Trophoblast cell (in vitro differentiated cells and primary cell): ENCODE data around the gene PACS2.
A peak's percentile ranks its signal among the peaks of the same experiment; 100 is the strongest.

ENCODE experiments used
- DNase-seq, 2 donors: peaks; one replicate each; pipeline ENCODE4 v3.0.0-alpha.2; 2016
- H2AFZ ChIP-seq: 2 replicates; pipeline ENCODE4 v1.6.1; 2013; ENCODE audit warnings: low read length, moderate library complexity, mild to moderate bottlenecking; ENCODE audit not compliant: insufficient read depth, poor library complexity
- H2AK5ac ChIP-seq: 2 replicates; pipeline ENCODE4 v1.6.1; 2013; ENCODE audit warnings: mild to moderate bottlenecking, low read length
- H2BK120ac ChIP-seq: 2 replicates; pipeline ENCODE4 v1.6.1; 2013; ENCODE audit warnings: low read length, mild to moderate bottlenecking, moderate library complexity; ENCODE audit not compliant: insufficient read depth, poor library complexity
- H2BK12ac ChIP-seq: 2 replicates; pipeline ENCODE4 v1.6.1; 2013; ENCODE audit warnings: mild to moderate bottlenecking, low read length, moderate library complexity
- H2BK5ac ChIP-seq: 2 replicates; pipeline ENCODE4 v1.6.1; 2013; ENCODE audit warnings: low read length, low read depth, moderate library complexity, mild to moderate bottlenecking; ENCODE audit not compliant: poor library complexity
- H3K14ac ChIP-seq: 2 replicates; pipeline ENCODE4 v1.6.1; 2013; ENCODE audit warnings: mild to moderate bottlenecking, low read length
- H3K18ac ChIP-seq: 2 replicates; pipeline ENCODE4 v1.6.1; 2013; ENCODE audit warnings: mild to moderate bottlenecking, low read length
- H3K23ac ChIP-seq: 2 replicates; pipeline ENCODE4 v1.6.1; 2013; ENCODE audit warnings: low read length
- H3K27ac ChIP-seq: 2 replicates; pipeline ENCODE4 v1.5.1; 2013; ENCODE audit warnings: low read depth, mild to moderate bottlenecking, inconsistent platforms, low read length, moderate library complexity
- H3K27me3 ChIP-seq: 2 replicates; pipeline ENCODE4 v1.6.1; 2013; ENCODE audit warnings: inconsistent platforms, mild to moderate bottlenecking, low read length, moderate library complexity; ENCODE audit not compliant: insufficient read depth
- H3K36me3 ChIP-seq, 2 experiments: 1 replicate in 1 of 2; 2 replicates in 1 of 2; pipeline ENCODE4 v1.6.1; 2013; ENCODE audit warnings: low read length in 2 of 2, mild to moderate bottlenecking in 2 of 2, moderate library complexity in 1 of 2; ENCODE audit not compliant: insufficient read depth in 2 of 2, control insufficient read depth in 1 of 2
- H3K4ac ChIP-seq: 2 replicates; pipeline ENCODE4 v1.6.1; 2013; ENCODE audit warnings: low read depth, mild to moderate bottlenecking, low read length, moderate library complexity
- H3K4me1 ChIP-seq, 2 experiments: 1 replicate in 1 of 2; 2 replicates in 1 of 2; pipeline ENCODE4 v1.6.1; 2013; ENCODE audit warnings: low read length in 2 of 2, mild to moderate bottlenecking in 2 of 2, moderate library complexity in 1 of 2; ENCODE audit not compliant: insufficient read depth in 2 of 2, control insufficient read depth in 1 of 2
- H3K4me2 ChIP-seq: 2 replicates; pipeline ENCODE4 v1.6.1; 2013; ENCODE audit warnings: inconsistent platforms, mild to moderate bottlenecking, low read length, moderate library complexity
- H3K4me3 ChIP-seq: 2 replicates; pipeline ENCODE4 v1.5.1; 2013; ENCODE audit warnings: mild to moderate bottlenecking, low read depth, low read length, inconsistent platforms
- H3K79me1 ChIP-seq: one replicate; pipeline ENCODE4 v1.6.1; 2013; ENCODE audit warnings: low read length
- H3K79me2 ChIP-seq: 2 replicates; pipeline ENCODE4 v1.6.1; 2013; ENCODE audit warnings: low read length, mild to moderate bottlenecking; ENCODE audit not compliant: control insufficient read depth, insufficient read depth, poor library complexity
- H3K9ac ChIP-seq: 2 replicates; pipeline ENCODE4 v1.6.1; 2013; ENCODE audit warnings: mild to moderate bottlenecking, low read length
- H3K9me3 ChIP-seq: 2 replicates; pipeline ENCODE4 v1.6.1; 2013; ENCODE audit warnings: low read depth, mild to moderate bottlenecking, control low read depth, inconsistent platforms, low read length; ENCODE audit not compliant: insufficient read depth
- H4K12ac ChIP-seq: 2 replicates; pipeline ENCODE4 v1.6.1; 2013; ENCODE audit warnings: low read depth, mild to moderate bottlenecking, low read length, moderate library complexity
- H4K8ac ChIP-seq: 2 replicates; pipeline ENCODE4 v1.6.1; 2013; ENCODE audit warnings: low read depth, mild to moderate bottlenecking, low read length, moderate library complexity
- H4K91ac ChIP-seq: one replicate; pipeline ENCODE4 v1.6.1; 2013; ENCODE audit warnings: low read depth, mild to moderate bottlenecking, low read length, moderate library complexity
- WGBS: extraction: QIAGEN DNeasy Blood & Tissue Kit; methylation state at CpG from one replicate; pipeline ENCODE4 v1.1.7; 2013; ENCODE audit warnings: missing lambda C conversion rate; ENCODE audit not compliant: insufficient read length, insufficient coverage; ENCODE audit errors: extremely low coverage; 5-methylcytosine and 5-hydroxymethylcytosine counted together

PACS2 gene

DNA sequence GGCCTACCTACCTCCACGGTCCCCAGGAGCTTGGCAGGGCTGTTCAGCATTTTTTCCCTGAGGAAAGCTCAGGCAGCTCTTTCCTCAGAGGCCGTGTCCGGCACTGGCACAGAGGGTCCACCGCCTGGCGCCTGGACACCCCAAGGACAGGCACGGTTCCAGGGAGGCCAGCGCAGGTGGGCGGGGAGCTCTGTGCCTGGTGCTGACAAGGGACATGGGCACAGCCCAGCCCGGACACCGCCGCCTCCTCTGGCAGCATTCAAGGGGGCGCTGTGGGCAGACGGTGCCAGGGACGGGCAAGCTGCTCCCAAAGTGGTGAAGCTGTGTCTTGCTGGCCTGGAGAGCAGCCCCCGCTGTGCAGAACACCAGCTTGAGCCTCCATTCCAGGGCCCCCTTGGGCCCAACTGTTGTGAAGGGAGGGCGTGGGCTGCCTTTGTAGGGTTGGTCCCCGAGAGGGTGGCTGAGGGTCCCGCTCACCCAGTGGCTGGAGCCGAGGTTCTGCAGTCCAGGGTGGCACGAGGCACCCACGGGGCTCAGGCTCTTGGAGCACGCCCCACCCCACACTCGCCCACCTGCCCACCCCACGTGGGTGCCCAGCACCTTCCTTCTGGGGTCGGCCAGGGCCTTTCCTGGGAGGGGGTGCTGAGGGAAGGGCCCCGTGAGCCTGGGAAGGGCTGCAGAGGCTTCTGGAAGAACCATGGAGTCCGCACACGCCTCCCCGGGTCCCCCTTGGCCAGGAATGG, 54.5 kb downstream of the PACS2 start:
- H3K9me3 ChIP-seq, result no peaks in the 10 kb centered on the region
- H3K36me3 ChIP-seq, result peaks cover 25 to 31% of the 10 kb centered on the region in 2 experiments
- no peaks in the 10 kb centered on the region for H3K79me2 ChIP-seq
- H2AFZ ChIP-seq, result no peak overlapping the region
- no peak overlapping the region for H3K18ac ChIP-seq
- H4K8ac ChIP-seq, result no peak overlapping the region
- H2BK120ac ChIP-seq, result no peak overlapping the region
- no peak overlapping the region for H2BK12ac ChIP-seq
- no peak overlapping the region for H3K4me2 ChIP-seq
- H2BK5ac ChIP-seq, result no peak overlapping the region
- no peaks in the 10 kb centered on the region for H3K27me3 ChIP-seq
- WGBS, result no CpG with 5 or more reads among the region's 29 CpGs
- H4K12ac ChIP-seq, result no peak overlapping the region
- H3K79me1 ChIP-seq, result no peaks in the 10 kb centered on the region
- H2AK5ac ChIP-seq, result no peak overlapping the region
- no peak overlapping the region for H4K91ac ChIP-seq
- no peak overlapping the region for H3K23ac ChIP-seq
- H3K4me3 ChIP-seq, result no peak overlapping the region
- no peak for DNase-seq
- no peak overlapping the region for H3K4ac ChIP-seq
- H3K14ac ChIP-seq, result no peak overlapping the region
- H3K9ac ChIP-seq, result no peak overlapping the region
- no peaks in the 10 kb centered on the region for H3K4me1 ChIP-seq
- H3K27ac ChIP-seq, result no peak overlapping the region

DNA sequence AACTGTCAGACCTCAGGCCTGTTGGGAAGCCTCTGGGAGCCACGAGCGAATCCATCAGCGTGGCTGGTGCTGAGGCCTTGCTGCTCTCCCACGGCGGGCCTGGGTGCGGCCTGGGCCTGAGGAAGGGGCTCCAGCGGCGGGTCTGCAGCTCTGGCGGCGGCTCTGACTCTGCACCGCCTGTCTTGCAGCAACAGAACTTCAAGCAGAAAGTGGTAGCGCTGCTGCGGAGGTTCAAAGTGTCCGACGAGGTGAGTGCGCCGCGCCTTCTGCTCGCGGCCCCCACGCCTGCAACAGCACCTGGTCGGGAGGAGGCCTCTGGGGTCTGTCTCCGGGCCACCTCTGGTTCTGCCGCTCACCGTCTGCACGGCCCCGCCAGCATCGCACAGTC, 55.1 kb downstream of the PACS2 start:
- Histone ChIP-seq H2BK120ac (no peak overlapping the region), H2BK12ac (no peak overlapping the region), H3K4me1 (no peaks in the 10 kb centered on the region), H3K4ac (no peak overlapping the region), H2AFZ (no peak overlapping the region), H3K4me2 (no peak overlapping the region), H3K79me2 (no peaks in the 10 kb centered on the region), H3K27me3 (no peaks in the 10 kb centered on the region), H2BK5ac (no peak overlapping the region), H3K23ac (no peak overlapping the region), H3K79me1 (no peaks in the 10 kb centered on the region), H3K9ac (no peak overlapping the region), H4K12ac (no peak overlapping the region), H2AK5ac (no peak overlapping the region), H4K8ac (no peak overlapping the region), H3K14ac (no peak overlapping the region), H3K36me3 (peaks cover 25 to 31% of the 10 kb centered on the region in 2 experiments), H3K27ac (no peak overlapping the region), H4K91ac (no peak overlapping the region), H3K18ac (no peak overlapping the region), H3K9me3 (no peaks in the 10 kb centered on the region), H3K4me3 (no peak overlapping the region)
- DNase-seq, result no peak
- WGBS, result no CpG with 5 or more reads among the region's 28 CpGs

DNA sequence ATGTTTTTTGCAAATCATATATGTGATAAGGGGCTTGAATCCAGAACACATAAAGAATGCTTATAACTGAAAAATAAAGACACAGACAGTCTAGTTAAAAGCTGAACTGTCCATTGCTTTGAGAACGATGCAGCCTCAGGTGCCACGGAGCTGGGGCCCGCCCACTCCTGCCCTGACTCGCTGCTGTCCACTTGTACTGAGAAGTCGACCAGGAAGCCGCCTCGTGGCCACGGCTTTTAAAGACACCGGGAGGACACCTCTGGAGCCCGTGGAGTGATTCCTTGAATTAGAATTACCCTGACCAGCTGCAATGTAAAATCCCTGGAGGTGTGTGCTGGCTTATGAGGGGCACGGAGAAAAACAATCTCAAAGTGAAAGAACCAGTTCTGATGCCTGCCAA, 59.8 kb downstream of the PACS2 start:
- no CpG with 5 or more reads among the region's 11 CpGs for WGBS
- Histone ChIP-seq H3K79me1 (no peaks in the 10 kb centered on the region), H3K27ac (no peak overlapping the region)

DNA sequence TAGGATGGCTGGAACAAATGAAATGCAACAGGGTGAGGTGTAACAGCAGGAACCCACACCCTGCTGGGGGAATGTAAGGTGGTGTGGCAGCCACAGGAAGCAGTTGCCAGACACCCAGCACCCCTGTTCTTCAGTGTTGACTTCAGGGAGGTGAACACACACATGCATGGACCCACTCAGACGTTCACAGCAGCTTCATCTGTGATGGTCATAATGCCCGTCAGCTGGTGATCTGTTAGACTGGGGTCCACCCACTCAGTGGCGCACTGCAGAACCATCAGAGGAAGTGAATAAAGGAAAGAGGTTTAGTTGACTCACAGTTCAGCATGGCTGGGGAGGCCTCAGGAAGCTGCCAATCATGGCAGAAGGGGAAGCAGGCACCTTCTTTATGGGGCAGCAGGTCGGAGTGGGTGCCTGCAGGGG, 61.1 kb downstream of the PACS2 start:
- H2AFZ ChIP-seq, result no peak overlapping the region
- no peaks in the 10 kb centered on the region for H3K79me2 ChIP-seq
- WGBS, result no CpG with 5 or more reads among the region's 4 CpGs
- no peak overlapping the region for H4K12ac ChIP-seq
- H3K23ac ChIP-seq, result no peak overlapping the region
- no peak overlapping the region for H2BK5ac ChIP-seq
- no peak overlapping the region for H3K14ac ChIP-seq
- H2AK5ac ChIP-seq, result no peak overlapping the region
- H2BK120ac ChIP-seq, result no peak overlapping the region
- no peaks in the 10 kb centered on the region for H3K79me1 ChIP-seq
- no peak overlapping the region for H3K4ac ChIP-seq
- H3K27me3 ChIP-seq, result no peaks in the 10 kb centered on the region
- H2BK12ac ChIP-seq, result no peak overlapping the region
- H3K4me1 ChIP-seq, result no peaks in the 10 kb centered on the region
- no peak overlapping the region for H3K4me3 ChIP-seq
- DNase-seq, result no peak
- H4K8ac ChIP-seq, result no peak overlapping the region
- no peak overlapping the region for H4K91ac ChIP-seq
- no peak overlapping the region for H3K9ac ChIP-seq
- H3K18ac ChIP-seq, result no peak overlapping the region
- H3K36me3 ChIP-seq, result peaks cover 8 to 13% of the 10 kb centered on the region in 2 experiments
- no peak overlapping the region for H3K27ac ChIP-seq
- H3K9me3 ChIP-seq, result no peaks in the 10 kb centered on the region
- H3K4me2 ChIP-seq, result no peak overlapping the region

More for the DNA sequence above, 59.8 kb downstream of the PACS2 start:
- Histone ChIP-seq H3K23ac (no peak overlapping the region), H3K4me3 (no peak overlapping the region), H2AFZ (no peak overlapping the region), H2BK12ac (no peak overlapping the region), H3K18ac (no peak overlapping the region), H3K79me2 (no peaks in the 10 kb centered on the region), H3K9ac (no peak overlapping the region), H4K91ac (no peak overlapping the region), H2AK5ac (no peak overlapping the region), H3K4me1 (no peaks in the 10 kb centered on the region), H4K8ac (no peak overlapping the region), H3K4ac (no peak overlapping the region), H4K12ac (no peak overlapping the region), H3K27me3 (no peaks in the 10 kb centered on the region), H3K14ac (no peak overlapping the region), H2BK120ac (no peak overlapping the region), H3K4me2 (no peak overlapping the region), H3K9me3 (no peaks in the 10 kb centered on the region), H2BK5ac (no peak overlapping the region), H3K36me3 (peaks cover 7 to 9% of the 10 kb centered on the region in 2 experiments)
- DNase-seq, result peak; percentile 31 to 65
